Tibial artery (tissue), 4 donors: ENCODE data around the gene AGAP1.

Source experiments
- DNase-seq, 2 donors: peaks; one replicate each; pipeline ENCODE4 v3.0.0-alpha.2; 2019
- H3K27ac ChIP-seq, 2 donors: fragments of 200-600 bp; sonication (generic) in 1 of 2; 1 replicate in 1 of 2; 2 replicates in 1 of 2; pipeline ENCODE4 v1.5.1; 2018 to 2019; ENCODE audit warnings: mild to moderate bottlenecking in 1 of 2
- H3K27me3 ChIP-seq, 2 donors: fragments of 200-600 bp; sonication (generic) in 1 of 2; one replicate each; pipeline versions ENCODE4 v1.5.1 to v1.6.0; 2016 to 2019
- H3K36me3 ChIP-seq, 3 donors: fragments of 200-600 bp; sonication (generic) in 2 of 3; one replicate each; pipeline ENCODE4 v1.5.1; 2016 to 2019; ENCODE audit warnings: mild to moderate bottlenecking in 2 of 3
- H3K4me1 ChIP-seq, 4 donors: fragments of 200-600 bp; sonication (generic) in 2 of 4; 1 replicate in 3 of 4; 2 replicates in 1 of 4; pipeline ENCODE4 v1.5.1; 2016 to 2019
- H3K4me3 ChIP-seq, 2 donors: fragments of 200-600 bp; sonication (generic) in 1 of 2; 1 replicate in 1 of 2; 2 replicates in 1 of 2; pipeline ENCODE4 v1.5.1; 2018 to 2019; ENCODE audit warnings: mild to moderate bottlenecking in 2 of 2
- H3K9me3 ChIP-seq, 3 donors: fragments of 200-600 bp; sonication (generic) in 1 of 3; one replicate each; pipeline ENCODE4 v1.5.1; 2016 to 2019
- CTCF ChIP-seq, 2 experiments: fragments of 200-600 bp in 1 of 2; fragments of 450-650 bp in 1 of 2; IDR thresholded peaks; one replicate each; pipeline ENCODE4 v1.5.1; 2017 to 2019; ENCODE audit warnings: antibody characterized with exemption in 2 of 2, mild to moderate bottlenecking in 1 of 2, moderate library complexity in 1 of 2
- intact Hi-C: fragments of 100-400 bp; cut with DNase I; formaldehyde crosslinking; loops from one replicate; pipeline ENCODE4 v1.15.0; 2023; ENCODE audit warnings: low total_unique reads

The AGAP1 gene

DNA sequence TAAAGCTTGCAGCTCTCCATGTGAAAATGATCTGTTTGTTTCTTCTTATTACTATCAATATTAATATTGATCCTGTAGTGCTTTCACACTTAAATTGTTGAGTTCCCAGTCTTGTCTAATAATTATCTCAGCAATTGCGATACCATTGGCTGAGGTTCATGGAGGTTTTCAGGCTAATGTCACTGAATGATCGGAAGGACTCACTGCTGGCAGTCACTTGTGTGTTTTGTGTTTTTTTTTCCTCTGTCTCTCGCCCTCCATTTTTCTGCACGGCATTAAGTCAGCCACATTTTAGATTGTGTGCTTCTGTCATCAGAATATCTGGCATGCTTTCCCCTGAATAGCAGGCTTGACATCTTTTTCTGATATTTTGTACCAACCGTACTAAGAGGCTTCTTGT, 43.7 kb downstream of the AGAP1 start:
- Histone ChIP-seq H3K36me3 (no peaks in the 10 kb centered on the region), H3K4me1 (no peaks in the 10 kb centered on the region)
- DNase-seq, result no peak

GRCh38 chr2:235538144-235538639, 44.3 kb downstream of the AGAP1 start:
- peak in 1 of 2 donors; percentile 32 for DNase-seq
- Histone ChIP-seq H3K4me3 (no peak overlapping the region), H3K36me3 (no peaks in the 10 kb centered on the region), H3K27ac (no peak overlapping the region), H3K9me3 (no peaks in the 10 kb centered on the region), H3K4me1 (peaks cover 0 to under 1% (median 0%) of the 10 kb centered on the region in 4 donors), H3K27me3 (no peaks in the 10 kb centered on the region)
- intact Hi-C loops, result no loop called here
- TF ChIP-seq CTCF (IDR thresholded peaks at IDR 0.05), result no peak

More for the DNA sequence above, 43.7 kb downstream of the AGAP1 start:
- intact Hi-C loops, result no loop called here
- Histone ChIP-seq H3K27me3 (no peaks in the 10 kb centered on the region), H3K27ac (no peak overlapping the region), H3K4me3 (no peak overlapping the region), H3K9me3 (no peaks in the 10 kb centered on the region)
- TF ChIP-seq CTCF (IDR thresholded peaks at IDR 0.05), result no peak

GRCh38 chr2:235538981-235539380, 45.1 kb downstream of the AGAP1 start:
- intact Hi-C loops, result no loop called here
- no peak for DNase-seq
- no peaks in the 10 kb centered on the region for H3K36me3 ChIP-seq

GRCh38 chr2:235539773-235540172, 45.9 kb downstream of the AGAP1 start:
- intact Hi-C loops, result no loop called here
- no peak for DNase-seq
- peaks cover 0 to 7% (median 0%) of the 10 kb centered on the region in 4 donors for H3K4me1 ChIP-seq
- H3K36me3 ChIP-seq, result no peaks in the 10 kb centered on the region
- H3K27ac ChIP-seq, result no peak overlapping the region
- H3K4me3 ChIP-seq, result no peak overlapping the region
- H3K9me3 ChIP-seq, result no peaks in the 10 kb centered on the region
- no peak for TF ChIP-seq CTCF (IDR thresholded peaks at IDR 0.05)
- H3K27me3 ChIP-seq, result no peaks in the 10 kb centered on the region

More at GRCh38 chr2:235538981-235539380, 45.1 kb downstream of the AGAP1 start:
- Histone ChIP-seq H3K27ac (no peak overlapping the region), H3K27me3 (no peaks in the 10 kb centered on the region), H3K4me3 (no peak overlapping the region), H3K9me3 (no peaks in the 10 kb centered on the region), H3K4me1 (peaks cover 0 to 7% (median 0%) of the 10 kb centered on the region in 4 donors)
- TF ChIP-seq CTCF (IDR thresholded peaks at IDR 0.05), result no peak

GRCh38 chr2:235541016-235541415, 47.2 kb downstream of the AGAP1 start:
- H3K9me3 ChIP-seq, result no peaks in the 10 kb centered on the region
- H3K27me3 ChIP-seq, result no peaks in the 10 kb centered on the region
- no peak overlapping the region for H3K4me3 ChIP-seq
- no peak for DNase-seq
- H3K36me3 ChIP-seq, result no peaks in the 10 kb centered on the region
- H3K27ac ChIP-seq, result no peak overlapping the region
- intact Hi-C loops, result no loop called here
- peaks cover 0 to 7% (median 0%) of the 10 kb centered on the region in 4 donors for H3K4me1 ChIP-seq
- no peak for TF ChIP-seq CTCF (IDR thresholded peaks at IDR 0.05)
